ENCODE results near the gene NPTN.

The NPTN gene

GRCh38 chr15:73524919-73525318, 108.3 kb downstream of the NPTN start:
- H3K4me3 ChIP-seq (ENCODE audit: low read length), result no peak overlapping the region
- DNase-seq (ENCODE audit: low read depth), result no peak
- TF ChIP-seq CTCF (conservative IDR thresholded peaks at IDR 0.05; ENCODE audit: low read depth, low read length), result no peak

- DNase-seq (ENCODE audit: low read depth), result no peak
- no peak for TF ChIP-seq CTCF (conservative IDR thresholded peaks at IDR 0.05; ENCODE audit: low read depth, low read length)
- no peak overlapping the region for H3K4me3 ChIP-seq (ENCODE audit: low read length)
These were observed 111.2 kb downstream of the NPTN start for GRCh38 chr15:73522011-73522410.

GRCh38 chr15:73518876-73519733, 114.1 kb downstream of the NPTN start:
- H3K4me3 ChIP-seq (ENCODE audit: low read length), result no peak overlapping the region
- no peak for DNase-seq (ENCODE audit: low read depth)
- no peak for TF ChIP-seq CTCF (conservative IDR thresholded peaks at IDR 0.05; ENCODE audit: low read depth, low read length)

- no peak for TF ChIP-seq CTCF (conservative IDR thresholded peaks at IDR 0.05; ENCODE audit: low read depth, low read length)
- no peak for DNase-seq (ENCODE audit: low read depth)
- H3K4me3 ChIP-seq (ENCODE audit: low read length), result no peak overlapping the region
These were observed 114.9 kb downstream of the NPTN start for GRCh38 chr15:73518180-73518862.

GRCh38 chr15:73517566-73517965, 115.6 kb downstream of the NPTN start:
- TF ChIP-seq CTCF (conservative IDR thresholded peaks at IDR 0.05; ENCODE audit: low read depth, low read length), result no peak
- no peak overlapping the region for H3K4me3 ChIP-seq (ENCODE audit: low read length)
- DNase-seq (ENCODE audit: low read depth), result no peak

- H3K4me3 ChIP-seq (ENCODE audit: low read length), result no peak overlapping the region
- no peak for DNase-seq (ENCODE audit: low read depth)
- TF ChIP-seq CTCF (conservative IDR thresholded peaks at IDR 0.05; ENCODE audit: low read depth, low read length), result no peak
These were observed 117.7 kb downstream of the NPTN start for GRCh38 chr15:73515527-73515926.
